Calu3 (cell line): ENCODE results near the gene FGF18. TPM values are rescaled to one million over a fixed set of nuclear protein-coding genes. Genes with fewer than 3 reads are reported as not detected.

Experiments
- BruUV-seq: library from RNA; stranded (reverse); fragments of 400-500 nt; replicated peaks from 2 replicates; lab custom pipeline; 2021; lab: Mats Ljungman, UMichigan
- CTCF ChIA-PET: fragments of 300-600 bp; sonication (Branson Sonifier 250); formaldehyde crosslinking; loops from one replicate; lab custom pipeline; 2022; ENCODE audit warnings: antibody characterized with exemption; lab: Charles Lee
- DNase-seq: peaks from one replicate; pipeline ENCODE4 v3.0.0; 2022
- H3K27ac Mint-ChIP-seq: one replicate; pipeline ENCODE4 v1.8.0; 2022; ENCODE audit warnings: mixed read lengths; ENCODE audit not compliant: unreplicated experiment
- H3K27me3 Mint-ChIP-seq: one replicate; pipeline ENCODE4 v1.8.0; 2022; ENCODE audit warnings: mixed read lengths; ENCODE audit not compliant: unreplicated experiment
- H3K36me3 Mint-ChIP-seq: one replicate; pipeline ENCODE4 v1.8.0; 2022; ENCODE audit warnings: mild to moderate bottlenecking, moderate library complexity, mixed read lengths; ENCODE audit not compliant: insufficient read depth, unreplicated experiment
- H3K4me1 Mint-ChIP-seq: one replicate; pipeline ENCODE4 v1.8.0; 2022; ENCODE audit warnings: mild to moderate bottlenecking, low read depth, mixed read lengths; ENCODE audit not compliant: unreplicated experiment
- H3K4me3 Mint-ChIP-seq: one replicate; pipeline ENCODE4 v1.8.0; 2022; ENCODE audit warnings: mild to moderate bottlenecking, low read depth, moderate library complexity, mixed read lengths; ENCODE audit not compliant: unreplicated experiment
- H3K9me3 Mint-ChIP-seq: one replicate; pipeline ENCODE4 v1.8.0; 2022; ENCODE audit warnings: low read depth, mixed read lengths; ENCODE audit not compliant: unreplicated experiment
- intact Hi-C: fragments of 100-400 bp; cut with micrococcal nuclease; formaldehyde crosslinking; loops from one replicate; pipeline ENCODE4 v1.10.0; 2022; ENCODE audit not compliant: unreplicated experiment
- total RNA-seq: library from RNA; stranded (reverse); gene quantifications from 2 replicates; pipeline ENCODE4 v1.2.3, GENCODE V29; 2022
- TF ChIP-seq, protein P1 (sequence below): fragments of 200-600 bp; IDR thresholded peaks from one replicate; pipeline ENCODE4 v1.8.0; 2022; ENCODE audit warnings: antibody characterized with exemption; ENCODE audit not compliant: unreplicated experiment

FGF18 gene
- total RNA-seq, 1 experiment from 2014 or later = 0.76 TPM

DNA sequence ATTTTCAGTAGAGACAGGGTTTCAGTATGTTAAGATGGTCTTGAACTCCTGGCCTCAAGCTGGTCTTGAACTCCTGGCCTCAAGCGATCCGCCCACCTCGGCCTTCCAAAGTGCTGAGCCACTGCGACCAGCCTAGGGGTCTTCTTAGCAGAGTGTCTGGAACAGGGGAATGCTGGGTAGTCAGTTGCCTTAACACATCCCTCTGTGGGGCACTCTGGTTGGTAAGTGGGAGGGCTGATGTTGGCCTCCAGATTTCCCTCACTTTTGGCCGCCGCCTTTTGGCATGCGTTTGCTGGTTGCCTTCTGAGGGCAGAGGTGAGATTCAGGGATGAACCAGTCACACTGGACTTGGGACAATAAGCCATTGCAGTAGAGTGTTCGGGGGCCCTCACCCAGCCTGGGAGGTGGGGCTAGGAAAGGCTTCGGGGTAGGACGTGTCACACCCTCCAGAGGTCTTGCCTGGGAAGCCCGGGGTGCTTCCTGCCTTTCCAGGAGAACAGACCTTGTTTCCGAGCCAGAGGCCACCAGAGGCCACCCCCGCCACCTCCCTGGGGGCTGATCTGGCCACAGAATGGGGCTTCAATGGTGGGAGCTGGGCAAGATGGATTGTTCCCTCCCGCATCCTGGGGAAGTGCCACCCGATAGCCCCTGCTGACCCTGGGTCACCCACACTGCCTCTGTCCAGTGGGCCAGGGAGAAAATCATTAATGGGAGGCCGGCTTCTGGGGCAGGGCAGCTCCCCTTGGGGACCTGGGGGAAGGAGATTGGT is 13.3 kb downstream of the FGF18 start:
- CTCF ChIA-PET = interaction anchor here (0.6 kb wide), 1 partner anchor 19 kb away, joined by 5 read pairs; no protein-coding TSS in a partner anchor
- no peaks in the 10 kb centered on the region for H3K9me3 Mint-ChIP-seq
- TF ChIP-seq, protein P1, sequence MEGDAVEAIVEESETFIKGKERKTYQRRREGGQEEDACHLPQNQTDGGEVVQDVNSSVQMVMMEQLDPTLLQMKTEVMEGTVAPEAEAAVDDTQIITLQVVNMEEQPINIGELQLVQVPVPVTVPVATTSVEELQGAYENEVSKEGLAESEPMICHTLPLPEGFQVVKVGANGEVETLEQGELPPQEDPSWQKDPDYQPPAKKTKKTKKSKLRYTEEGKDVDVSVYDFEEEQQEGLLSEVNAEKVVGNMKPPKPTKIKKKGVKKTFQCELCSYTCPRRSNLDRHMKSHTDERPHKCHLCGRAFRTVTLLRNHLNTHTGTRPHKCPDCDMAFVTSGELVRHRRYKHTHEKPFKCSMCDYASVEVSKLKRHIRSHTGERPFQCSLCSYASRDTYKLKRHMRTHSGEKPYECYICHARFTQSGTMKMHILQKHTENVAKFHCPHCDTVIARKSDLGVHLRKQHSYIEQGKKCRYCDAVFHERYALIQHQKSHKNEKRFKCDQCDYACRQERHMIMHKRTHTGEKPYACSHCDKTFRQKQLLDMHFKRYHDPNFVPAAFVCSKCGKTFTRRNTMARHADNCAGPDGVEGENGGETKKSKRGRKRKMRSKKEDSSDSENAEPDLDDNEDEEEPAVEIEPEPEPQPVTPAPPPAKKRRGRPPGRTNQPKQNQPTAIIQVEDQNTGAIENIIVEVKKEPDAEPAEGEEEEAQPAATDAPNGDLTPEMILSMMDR = no peak
- BruUV-seq = no TSS peak
- DNase-seq = no peak
- peaks cover 6% of the 10 kb centered on the region for H3K36me3 Mint-ChIP-seq
- H3K27me3 Mint-ChIP-seq = peaks cover 14% of the 10 kb centered on the region
- peaks cover 16% of the 10 kb centered on the region for H3K4me1 Mint-ChIP-seq
- no peak overlapping the region for H3K4me3 Mint-ChIP-seq
- H3K27ac Mint-ChIP-seq = no peak overlapping the region
- intact Hi-C loops = no loop called here

DNA sequence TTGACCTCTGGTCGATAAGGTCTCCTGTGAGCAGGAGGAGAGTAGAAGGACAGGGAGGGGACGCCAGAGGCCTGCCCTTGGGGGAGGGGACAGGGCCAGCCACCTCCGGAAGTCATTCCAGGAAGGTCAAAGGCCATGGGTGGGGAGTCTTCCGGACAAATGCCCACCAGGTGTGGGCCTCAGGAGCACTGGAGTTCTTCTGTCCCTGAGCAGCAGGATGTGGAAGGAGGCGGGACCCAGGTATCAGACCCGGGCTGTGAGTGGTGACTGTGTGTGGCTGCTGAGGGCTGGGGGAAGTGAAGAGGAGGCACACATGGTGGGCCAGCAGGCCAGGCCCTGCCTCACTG is 13.9 kb downstream of the FGF18 start:
- CTCF ChIA-PET = no interaction called here
- Mint-ChIP-seq H3K27ac (no peak overlapping the region), H3K4me3 (no peak overlapping the region), H3K9me3 (no peaks in the 10 kb centered on the region), H3K27me3 (peaks cover 8% of the 10 kb centered on the region), H3K4me1 (peaks cover 11% of the 10 kb centered on the region), H3K36me3 (peaks cover 6% of the 10 kb centered on the region)
- no peak for DNase-seq
- BruUV-seq = no TSS peak
- intact Hi-C loops = no loop called here
- TF ChIP-seq, protein P1 = no peak

DNA sequence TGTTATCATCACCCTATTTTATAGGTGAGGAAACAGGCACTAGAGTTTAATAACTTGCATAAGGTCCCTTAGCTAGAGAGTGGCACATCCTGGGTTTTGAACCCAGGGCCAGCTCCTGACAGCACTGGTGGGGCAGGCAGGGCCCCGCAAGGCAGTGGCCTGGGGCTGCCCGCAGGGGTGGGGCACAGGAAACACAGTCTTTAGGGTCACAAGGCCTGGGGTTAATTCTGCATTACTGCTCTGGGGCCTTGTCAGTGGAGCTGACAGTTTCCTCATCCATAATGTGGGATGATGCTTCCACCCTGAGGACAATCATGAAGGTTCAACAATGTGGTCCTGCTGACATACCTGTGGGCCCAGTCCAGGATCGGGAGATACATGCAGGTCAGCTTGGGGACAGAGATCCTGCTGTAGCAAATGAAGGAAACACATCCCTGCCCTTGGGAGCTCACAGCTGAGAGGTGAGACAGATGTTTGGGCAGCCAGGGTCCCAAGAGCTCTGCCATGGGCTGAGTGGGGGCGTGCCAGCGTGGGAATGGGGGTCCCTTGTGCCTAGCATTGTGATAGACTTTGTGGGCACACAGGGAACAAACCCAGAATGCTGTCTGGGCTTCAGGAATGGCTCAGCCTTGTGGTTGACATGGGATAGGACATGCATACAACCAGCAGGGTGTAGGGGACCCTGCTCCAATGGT is 14.7 kb downstream of the FGF18 start:
- DNase-seq = no peak
- Mint-ChIP-seq H3K4me1 (peaks cover 11% of the 10 kb centered on the region), H3K36me3 (peaks cover 6% of the 10 kb centered on the region), H3K27ac (no peak overlapping the region), H3K4me3 (no peak overlapping the region), H3K27me3 (peaks cover under 1% of the 10 kb centered on the region), H3K9me3 (no peaks in the 10 kb centered on the region)
- intact Hi-C loops = no loop called here
- CTCF ChIA-PET = no interaction called here
- TF ChIP-seq, protein P1 = no peak
- BruUV-seq = no TSS peak

DNA sequence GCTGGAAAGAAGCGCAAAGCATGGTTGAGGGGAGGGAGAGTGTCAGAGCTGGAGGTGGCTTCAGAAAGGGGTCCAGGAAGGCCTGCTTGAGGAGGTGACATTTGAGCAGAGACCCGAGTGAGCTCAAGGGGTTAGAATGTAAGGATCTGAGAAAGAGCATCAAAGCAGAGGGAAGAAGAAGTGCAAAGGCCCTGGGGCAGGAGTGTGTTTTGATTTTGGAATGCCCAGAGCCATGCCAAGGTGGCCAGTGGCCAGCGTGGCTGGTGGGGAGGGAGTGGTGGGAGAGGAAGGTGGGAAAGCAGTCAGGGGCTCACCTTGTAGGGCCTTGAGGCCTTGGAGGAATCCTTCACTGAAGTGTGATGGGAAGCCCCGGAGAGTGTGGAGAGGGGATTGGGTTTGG is 15.4 kb downstream of the FGF18 start:
- CTCF ChIA-PET = no interaction called here
- no peak for DNase-seq
- intact Hi-C loops = no loop called here
- Mint-ChIP-seq H3K9me3 (no peaks in the 10 kb centered on the region), H3K4me1 (peaks cover 11% of the 10 kb centered on the region), H3K27me3 (no peaks in the 10 kb centered on the region), H3K4me3 (no peak overlapping the region), H3K36me3 (peaks cover 6% of the 10 kb centered on the region), H3K27ac (no peak overlapping the region)
- TF ChIP-seq, protein P1 = no peak
- BruUV-seq = no TSS peak
